Measurements from ENCODE around the gene LY6G6C.

- TF ChIP-seq SP1 (IDR thresholded peaks at IDR 0.05) = no peak
- TF ChIP-seq FOXA1 (IDR thresholded peaks at IDR 0.05) = no peak
- TF ChIP-seq NFRKB (IDR thresholded peaks at IDR 0.05) = no peak
- TF ChIP-seq FOXM1 (IDR thresholded peaks at IDR 0.05; ENCODE audit: borderline replicate concordance) = no peak
- TF ChIP-seq ZNF384 (IDR thresholded peaks at IDR 0.05) = no peak
- TF ChIP-seq ELF4 (IDR thresholded peaks at IDR 0.05) = no peak
- no peak for TF ChIP-seq PKNOX1 (IDR thresholded peaks at IDR 0.05)
These were observed 19.1 kb downstream of the LY6G6C start for GRCh38 chr6:31702405-31702818.

Data from HEK293T (cell line).